GM18519 (cell line): ENCODE measurements around the gene VN1R5.

ENCODE experiments used
- ATAC-seq: cut with Tn5 transposase; IDR thresholded peaks from one replicate; pipeline ENCODE4 v1.9.1; 2021; ENCODE audit warnings: mild to moderate bottlenecking, moderate library complexity; ENCODE audit not compliant: unreplicated experiment, low FRiP score

The VN1R5 gene

GRCh38 chr1:247299723-247300381 is 44.0 kb downstream of the VN1R5 start:
- no peak for ATAC-seq

GRCh38 chr1:247300491-247301175 is 44.8 kb downstream of the VN1R5 start:
- ATAC-seq, result no peak

- no peak for ATAC-seq
These were observed 45.3 kb downstream of the VN1R5 start for GRCh38 chr1:247301176-247301540.

GRCh38 chr1:247303216-247303615 is 47.3 kb downstream of the VN1R5 start:
- ATAC-seq, result no peak

- no peak for ATAC-seq
These were observed 48.2 kb downstream of the VN1R5 start for GRCh38 chr1:247304031-247304430.
